ENCODE measurements around the gene FBLN1. TPM values are rescaled to one million over a fixed set of nuclear protein-coding genes. Genes with fewer than 3 reads are reported as not detected.

The FBLN1 gene
- total and polyA plus RNA-seq, 2 of the 13 experiments (the other 11 are each of a cell fraction or from before 2014, with no cell fraction given), result 37.3 to 103 TPM

GRCh38 chr22:45638834-45639746 lies 136.4 kb downstream of the FBLN1 start (continued):
- TF ChIP-seq PHB2 (IDR thresholded peaks at IDR 0.05; ENCODE audit: partially characterized antibody) (no peak), HOXA3 (CRISPR knock-in tag; IDR thresholded peaks at IDR 0.05) (0 out of 2 replicates have a peak, but pooled peaks have one; percentile 27), PRMT3 (CRISPR knock-in tag; IDR thresholded peaks at IDR 0.05; ENCODE audit: borderline replicate concordance, low read depth) (no peak), MTERF4 (CRISPR knock-in tag; IDR thresholded peaks at IDR 0.05) (no peak), NFE2L2 (IDR thresholded peaks at IDR 0.05; ENCODE audit: low read length) (peak; percentile 86), PLRG1 (conservative IDR thresholded peaks at IDR 0.05) (no peak), E2F2 (CRISPR knock-in tag; IDR thresholded peaks at IDR 0.05; ENCODE audit: borderline replicate concordance) (no peak), ZHX1 (CRISPR knock-in tag; IDR thresholded peaks at IDR 0.05; ENCODE audit: low read depth) (no peak), ZNF10 (CRISPR knock-in tag; IDR thresholded peaks at IDR 0.05; ENCODE audit: borderline replicate concordance, low read depth) (no peak), ZNF567 (CRISPR knock-in tag; IDR thresholded peaks at IDR 0.05; ENCODE audit: borderline replicate concordance) (no peak), SIX4 (CRISPR knock-in tag; IDR thresholded peaks at IDR 0.05) (no peak), MAFF (IDR thresholded peaks at IDR 0.05; ENCODE audit: low read depth, low read length) (peak; percentile 76; the same call in 1 of the 2 replicates), MAZ (IDR thresholded peaks at IDR 0.05; ENCODE audit: borderline replicate concordance, low read depth, low read length) (no peak), MAZ (CRISPR knock-in tag; IDR thresholded peaks at IDR 0.05; ENCODE audit: low read depth) (peak; percentile 67; the same call in 1 of the 2 replicates), GABPA (IDR thresholded peaks at IDR 0.05; ENCODE audit: low read depth, low read length) (no peak), GABPA (CRISPR knock-in tag; IDR thresholded peaks at IDR 0.05; ENCODE audit: low read depth) (peak; percentile 57), ZNF605 (CRISPR knock-in tag; IDR thresholded peaks at IDR 0.05) (no peak), HNRNPUL1 (IDR thresholded peaks at IDR 0.05; ENCODE audit: low read depth, low read length) (no peak), MIER3 (CRISPR knock-in tag; IDR thresholded peaks at IDR 0.05; ENCODE audit: borderline replicate concordance) (0 out of 2 replicates have a peak, but pooled peaks have one; percentile 14), ZNF44 (CRISPR knock-in tag; IDR thresholded peaks at IDR 0.05) (no peak), ZFYVE20 (CRISPR knock-in tag; IDR thresholded peaks at IDR 0.05; ENCODE audit: borderline replicate concordance, low read depth) (0 out of 2 replicates have a peak, but pooled peaks have one; percentile 29), DNMT3B (CRISPR knock-in tag; conservative IDR thresholded peaks at IDR 0.05) (no peak), ZNF468 (CRISPR knock-in tag; IDR thresholded peaks at IDR 0.05) (no peak), NR2F6 (IDR thresholded peaks at IDR 0.05) (no peak; the same call in 1 of the 2 replicates), NR2F6 (CRISPR knock-in tag; IDR thresholded peaks at IDR 0.05) (peak; percentile 76)
- TF ChIP-seq, protein P1, sequence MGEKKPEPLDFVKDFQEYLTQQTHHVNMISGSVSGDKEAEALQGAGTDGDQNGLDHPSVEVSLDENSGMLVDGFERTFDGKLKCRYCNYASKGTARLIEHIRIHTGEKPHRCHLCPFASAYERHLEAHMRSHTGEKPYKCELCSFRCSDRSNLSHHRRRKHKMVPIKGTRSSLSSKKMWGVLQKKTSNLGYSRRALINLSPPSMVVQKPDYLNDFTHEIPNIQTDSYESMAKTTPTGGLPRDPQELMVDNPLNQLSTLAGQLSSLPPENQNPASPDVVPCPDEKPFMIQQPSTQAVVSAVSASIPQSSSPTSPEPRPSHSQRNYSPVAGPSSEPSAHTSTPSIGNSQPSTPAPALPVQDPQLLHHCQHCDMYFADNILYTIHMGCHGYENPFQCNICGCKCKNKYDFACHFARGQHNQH (CRISPR knock-in tag; IDR thresholded peaks at IDR 0.05), result peak; percentile 42; the same call in 1 of the 2 replicates

All from HepG2 (cell line).